GM15510 (cell line): Measurements from ENCODE around the gene CTSD.

ENCODE experiments used
- POLR2A ChIP-seq: IDR thresholded peaks from 3 replicates; pipeline ENCODE4 v1.6.1; 2011; ENCODE audit warnings: borderline replicate concordance; ENCODE audit not compliant: insufficient read length; ENCODE audit errors: extremely low read depth

The CTSD gene

DNA sequence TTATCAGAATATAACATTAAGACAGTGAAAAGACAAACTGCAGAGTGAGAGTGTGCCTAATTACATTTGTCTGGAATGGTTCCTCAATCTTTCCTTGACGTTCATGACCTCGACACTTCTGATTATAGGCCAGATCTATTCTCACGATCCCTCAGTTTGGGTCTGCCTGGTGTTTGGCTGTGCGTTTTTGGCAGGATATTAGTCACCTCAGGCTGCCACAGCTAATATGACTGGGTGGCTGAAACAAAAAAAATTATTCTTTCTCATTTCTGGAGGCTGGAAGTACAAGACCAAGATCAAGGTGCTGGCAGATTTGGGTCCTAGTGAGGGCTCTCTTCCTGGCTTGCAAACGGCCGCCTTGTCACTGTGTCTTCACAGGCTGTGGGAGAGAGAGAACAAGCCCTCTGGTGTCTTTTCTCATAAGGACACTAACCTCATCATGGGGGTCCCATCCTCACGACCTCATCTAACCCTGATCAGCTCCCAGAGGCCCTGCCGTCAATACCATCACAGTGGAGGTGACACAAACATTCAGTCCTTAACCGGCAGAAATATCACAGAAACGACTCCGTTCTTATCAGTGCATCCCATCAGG is 36.5 kb downstream of the CTSD start:
- no peak for TF ChIP-seq POLR2A

DNA sequence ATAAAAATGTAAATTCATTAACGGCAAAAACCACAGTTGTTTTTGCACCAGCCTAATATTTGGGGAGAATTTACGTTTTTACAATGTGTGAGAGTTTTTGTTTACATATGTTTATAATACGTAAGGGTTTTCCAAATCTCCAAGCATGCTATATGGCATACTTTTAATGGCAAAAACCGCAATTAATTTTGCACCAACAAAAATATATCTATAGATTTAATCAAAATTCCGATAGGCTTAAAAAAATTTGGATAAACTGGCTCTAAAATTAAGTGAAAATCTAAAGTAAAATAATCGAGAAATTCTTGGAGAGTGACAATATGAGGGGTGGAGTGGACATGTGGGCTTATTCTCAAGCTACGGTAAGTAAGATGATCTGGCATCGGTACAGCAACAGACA is 43.9 kb downstream of the CTSD start:
- TF ChIP-seq POLR2A, result no peak

GRCh38 chr11:1718326-1718725 is 45.4 kb downstream of the CTSD start:
- TF ChIP-seq POLR2A, result no peak

DNA sequence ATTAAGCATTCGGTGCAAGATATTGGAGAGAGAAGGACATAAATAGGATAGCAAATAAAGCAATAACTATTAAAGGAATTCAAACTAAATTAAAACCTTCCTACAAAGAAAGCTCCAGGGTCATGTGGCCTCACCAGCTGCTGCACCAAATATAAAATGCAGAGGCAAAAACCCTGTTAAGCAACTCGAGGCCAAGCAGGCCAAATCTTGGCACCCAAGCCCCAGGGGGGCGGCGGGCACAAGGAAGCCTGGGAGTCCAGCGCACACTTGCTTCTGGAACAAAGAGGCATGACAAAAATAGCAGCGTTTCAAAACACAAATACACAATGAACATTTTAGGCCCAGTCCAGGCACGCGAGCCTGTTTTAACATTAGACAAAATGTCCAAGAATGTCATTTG is 46.0 kb downstream of the CTSD start:
- TF ChIP-seq POLR2A, result no peak

GRCh38 chr11:1714908-1715885 is 48.5 kb downstream of the CTSD start:
- no peak for TF ChIP-seq POLR2A

- no peak for TF ChIP-seq POLR2A
Observed at GRCh38 chr11:1708716-1709115, 55.0 kb downstream of the CTSD start.

DNA sequence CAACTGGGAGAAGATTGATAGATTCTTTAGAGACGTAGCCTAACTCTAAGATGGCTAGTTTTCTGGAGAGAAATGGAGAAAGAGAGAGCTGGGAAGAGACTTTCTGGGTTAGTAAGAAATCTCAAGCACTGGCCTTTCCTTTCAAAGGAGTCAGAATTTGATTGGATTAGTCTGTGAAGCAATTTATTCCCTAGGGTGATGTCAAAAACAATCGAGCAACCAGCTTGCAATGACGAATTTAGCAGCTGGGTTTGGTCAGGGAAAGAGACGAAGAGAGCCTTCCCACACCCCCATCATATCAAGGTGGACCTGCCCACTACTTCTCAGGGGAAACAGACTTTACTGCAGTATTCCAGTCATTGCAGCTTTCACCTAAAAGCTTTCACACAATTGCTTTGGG is 56.0 kb downstream of the CTSD start:
- TF ChIP-seq POLR2A, result no peak

DNA sequence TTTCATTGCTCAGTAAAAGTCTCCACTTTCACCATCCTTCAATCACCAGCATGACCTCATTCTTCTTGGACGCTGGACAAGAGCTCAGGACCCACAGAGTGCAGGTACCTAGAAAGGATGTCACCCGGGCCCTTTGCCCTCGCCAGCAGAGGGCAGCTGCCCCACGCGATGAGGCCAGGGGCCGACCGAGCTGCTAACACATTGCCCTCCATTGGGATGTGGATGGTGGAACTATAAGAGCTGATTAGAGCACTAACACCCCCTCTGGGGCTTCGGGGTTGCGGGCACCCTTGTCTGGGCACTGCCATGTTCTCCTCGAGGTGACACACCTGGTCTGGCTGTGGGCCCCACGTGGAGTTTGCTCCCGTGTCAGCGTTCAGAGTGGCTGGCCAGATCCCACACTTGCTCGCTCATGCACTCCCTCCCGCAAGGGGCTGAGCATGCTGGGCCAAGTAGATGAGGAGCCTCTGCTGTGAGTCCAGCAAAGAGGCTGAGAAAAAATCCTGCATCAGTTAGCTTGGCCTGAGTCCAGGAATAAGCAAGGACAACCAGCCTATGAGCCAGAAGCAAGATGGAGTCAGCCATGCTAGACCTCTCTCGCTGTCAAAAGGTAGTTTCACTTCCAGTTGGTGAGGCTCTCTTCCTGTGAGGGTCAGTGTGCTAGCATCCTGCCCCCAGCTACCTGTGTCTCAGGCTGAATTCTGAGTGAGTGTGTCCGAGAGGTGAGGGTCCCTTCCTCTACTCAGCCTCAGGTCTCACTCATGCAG is 56.9 kb downstream of the CTSD start:
- no peak for TF ChIP-seq POLR2A

- TF ChIP-seq POLR2A, result no peak
Observed at GRCh38 chr11:1705126-1706052, 58.3 kb downstream of the CTSD start.

GRCh38 chr11:1703146-1703545 is 60.6 kb downstream of the CTSD start:
- no peak for TF ChIP-seq POLR2A
